Measurements from ENCODE around the gene ASAP3.

Gene ASAP3

DNA sequence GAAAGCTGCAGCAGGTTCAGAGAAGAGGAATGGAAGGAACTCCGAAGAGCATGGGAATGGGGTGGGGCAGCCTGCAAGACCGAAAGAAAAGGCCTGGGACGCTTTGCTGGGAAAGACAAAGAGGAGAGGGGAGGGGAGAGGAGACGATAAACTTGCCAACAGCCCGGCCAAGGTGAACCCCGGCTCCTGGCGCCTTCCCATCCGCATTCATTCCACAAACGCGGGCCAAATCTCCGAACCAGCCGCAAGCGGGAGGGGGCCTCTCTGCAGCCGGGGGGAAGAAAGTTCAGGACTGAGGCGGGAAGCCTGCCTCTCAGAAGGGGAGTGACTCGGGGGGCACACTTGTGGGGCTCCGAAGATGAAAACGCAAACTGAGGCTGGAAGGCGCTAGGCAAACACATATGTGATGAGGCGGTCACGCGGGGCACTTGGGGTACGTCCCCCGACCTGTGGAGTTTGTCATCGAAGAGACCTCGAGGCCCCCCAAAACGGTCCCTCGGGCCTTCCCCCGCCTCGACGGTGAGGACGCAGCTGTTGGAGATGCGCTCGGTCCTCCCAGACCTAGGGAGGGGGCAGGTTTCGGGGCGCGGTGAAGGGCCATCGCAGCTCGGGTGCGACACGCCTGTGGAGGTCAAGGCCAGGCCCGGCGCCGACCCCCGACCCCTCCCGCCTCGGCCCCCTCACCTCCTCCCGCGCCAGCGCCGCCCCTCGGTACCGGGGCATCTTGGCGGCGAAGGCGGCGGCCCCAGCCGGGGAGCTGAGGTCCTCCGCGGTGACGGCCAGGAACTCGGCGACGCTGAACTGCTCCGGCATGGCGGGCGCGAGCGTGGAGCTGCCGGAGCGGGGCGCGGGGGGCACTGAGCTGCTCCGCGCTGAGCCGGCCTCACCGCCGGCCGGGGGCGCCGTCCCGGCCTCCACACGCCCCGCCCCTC, at the start of gene ASAP3:
Gene ASAP3 (minus strand): TSS at position 859 of the 932 bp plus-strand sequence. CDS start 46 bp downstream, at position 813.
- DNase-seq (ENCODE audit: low read depth), result no peak

- no peak for DNase-seq (ENCODE audit: low read depth)
These were observed 49.5 kb upstream of the ASAP3 start for GRCh38 chr1:23533246-23534023.

- DNase-seq (ENCODE audit: low read depth), result no peak
These were observed 47.6 kb upstream of the ASAP3 start for GRCh38 chr1:23531562-23532094.

GRCh38 chr1:23530747-23531561, 47.0 kb upstream of the ASAP3 start, which contains the start of gene E2F2:
Gene E2F2, minus strand, starts transcription at chr1:23531233. Its CDS starts 440 bp downstream, at chr1:23530793.
- DNase-seq (ENCODE audit: low read depth), result peak; percentile 73

DNA sequence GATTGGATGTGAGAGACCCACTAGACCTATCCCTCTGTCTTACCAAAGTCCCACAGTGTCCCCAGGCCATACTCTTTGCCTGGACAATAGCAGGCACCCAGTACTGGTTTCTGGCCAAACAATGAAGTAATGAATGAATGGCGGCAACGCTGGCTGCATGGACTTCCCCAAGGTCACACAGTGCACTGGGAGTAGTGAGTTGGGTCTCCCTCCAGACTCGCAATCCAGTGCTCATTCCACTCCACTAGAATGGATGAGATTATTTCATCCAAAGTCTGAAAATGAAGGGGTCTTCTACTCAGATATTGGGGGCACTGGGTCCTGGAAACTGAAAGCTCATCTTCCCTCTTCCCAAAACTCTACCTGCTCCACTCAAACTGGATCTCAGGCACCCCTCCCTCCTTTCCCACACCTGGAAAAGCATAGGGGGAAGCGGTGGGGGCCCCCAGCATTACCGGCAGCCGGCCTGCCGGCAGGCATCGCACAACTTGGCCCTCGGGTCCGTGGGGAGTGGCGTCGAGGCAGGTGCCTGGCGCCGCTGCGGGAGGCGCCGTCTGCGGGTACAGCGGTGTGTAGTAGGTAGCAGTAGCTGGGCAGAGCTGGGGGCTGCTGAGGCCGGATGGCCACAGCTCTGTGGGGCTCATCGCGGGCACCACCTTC, 46.2 kb upstream of the ASAP3 start:
- DNase-seq (ENCODE audit: low read depth), result no peak

GRCh38 chr1:23529146-23530086, 45.4 kb upstream of the ASAP3 start:
- no peak for DNase-seq (ENCODE audit: low read depth)

- peak; percentile 63 for DNase-seq (ENCODE audit: low read depth)
These were observed 44.4 kb upstream of the ASAP3 start for GRCh38 chr1:23528250-23528978.

DNA sequence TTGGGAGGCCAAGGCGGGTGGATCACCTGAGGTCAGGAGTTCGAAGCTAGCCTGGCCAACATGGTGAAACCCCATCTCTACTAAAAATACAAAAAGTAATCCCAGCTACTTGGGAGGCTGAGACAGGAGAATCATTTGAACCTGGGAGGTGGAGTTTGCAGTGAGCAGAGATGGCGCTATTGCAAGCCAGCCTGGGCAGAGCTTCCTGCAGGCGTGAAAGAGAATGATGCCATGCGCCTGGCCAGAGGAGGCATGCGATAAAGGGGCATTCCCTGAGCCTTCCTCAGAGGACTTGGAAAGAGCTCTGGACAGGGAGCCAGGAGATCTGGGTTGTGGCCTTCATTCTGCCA, 43.9 kb upstream of the ASAP3 start:
- no peak for DNase-seq (ENCODE audit: low read depth)

- DNase-seq (ENCODE audit: low read depth), result no peak
These were observed 43.4 kb upstream of the ASAP3 start for GRCh38 chr1:23527366-23527765.

- no peak for DNase-seq (ENCODE audit: low read depth)
These were observed 42.5 kb upstream of the ASAP3 start for GRCh38 chr1:23526329-23527041.

DNA sequence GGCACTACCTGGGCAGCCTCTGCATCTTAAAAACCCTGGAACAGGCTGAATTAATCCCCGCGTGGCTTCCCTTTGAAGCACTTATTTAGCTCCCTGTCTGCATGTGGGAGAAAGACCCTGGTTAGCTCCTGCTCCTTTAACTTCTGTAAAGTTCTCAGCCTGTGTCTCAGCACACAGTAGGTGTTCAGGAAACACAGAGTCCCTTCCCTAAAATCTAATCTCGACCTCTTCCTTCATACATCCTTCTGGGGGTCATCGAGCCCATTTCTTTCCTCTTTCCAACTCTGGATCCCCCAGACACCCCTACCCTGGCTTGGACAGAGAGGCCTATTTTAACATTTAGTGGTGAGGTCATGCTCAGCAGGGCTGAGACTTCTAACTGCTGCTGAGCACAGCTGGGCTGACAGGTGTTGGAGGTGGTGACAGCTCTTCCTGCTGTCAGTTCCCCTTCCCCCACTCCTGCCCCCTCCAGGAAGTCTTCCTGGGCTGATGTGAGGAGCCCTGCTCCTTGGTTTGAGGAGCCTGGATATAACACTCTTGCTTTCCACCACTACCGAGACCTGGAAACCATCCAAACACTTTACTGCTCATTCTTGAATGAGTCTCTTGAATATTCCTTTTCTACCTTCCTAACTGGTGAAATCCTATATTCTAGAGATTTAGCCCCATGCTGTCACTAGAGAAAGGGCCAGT, 41.7 kb upstream of the ASAP3 start:
- no peak for DNase-seq (ENCODE audit: low read depth)

DNA sequence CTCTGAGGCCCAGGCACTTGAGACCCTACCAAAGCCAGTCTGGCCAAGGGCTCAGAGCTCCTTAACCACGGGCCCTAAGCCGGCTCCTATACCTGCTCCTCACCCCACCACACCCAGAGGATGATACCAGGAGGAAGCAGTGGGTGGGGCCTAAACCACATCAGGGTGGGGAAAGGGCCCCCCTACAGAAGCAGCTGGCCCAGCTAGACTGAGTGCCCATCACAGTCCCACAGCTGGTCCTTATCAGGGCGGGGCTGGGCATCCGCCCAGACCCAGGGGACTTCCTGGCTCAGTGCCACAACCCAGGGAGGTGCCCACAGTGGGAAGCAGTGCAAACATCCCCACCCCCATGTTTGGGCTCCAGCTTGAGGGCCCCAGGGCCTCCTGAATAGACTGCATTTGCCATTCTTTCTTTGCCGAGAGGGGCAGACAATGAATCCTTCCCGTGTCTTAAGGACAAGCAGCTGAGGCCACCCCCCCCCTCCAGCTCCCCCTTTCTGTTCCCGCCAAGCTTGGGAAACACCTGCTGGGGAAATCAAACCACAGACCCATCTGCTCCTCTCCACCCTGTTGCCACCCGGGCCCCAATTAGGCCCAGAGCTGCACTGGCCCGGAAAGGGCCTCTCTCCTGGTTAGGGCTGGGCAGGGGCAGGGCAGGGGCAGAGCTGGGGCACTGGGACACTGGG, 40.9 kb upstream of the ASAP3 start:
- DNase-seq (ENCODE audit: low read depth), result peak; percentile 29

DNA sequence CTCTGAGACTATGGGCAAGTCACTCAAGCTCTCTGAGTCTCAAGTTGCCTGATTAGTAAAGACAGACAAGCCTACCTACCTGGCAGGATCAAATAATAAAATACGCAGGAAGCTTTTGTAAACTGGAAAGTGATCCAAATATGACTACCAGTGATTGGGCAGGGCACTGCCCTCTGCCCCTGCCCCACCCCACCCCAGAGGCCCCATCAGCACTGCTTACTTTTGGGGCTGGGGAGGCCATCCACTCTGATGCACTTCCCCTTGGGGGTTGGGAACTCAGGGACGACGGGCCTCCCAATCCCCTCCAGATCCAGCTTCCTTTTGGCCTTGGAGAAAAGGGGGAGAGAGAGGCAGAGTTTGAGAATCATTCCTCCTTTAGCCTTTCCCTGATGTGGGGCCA, 40.2 kb upstream of the ASAP3 start:
- no peak for DNase-seq (ENCODE audit: low read depth)

- no peak for DNase-seq (ENCODE audit: low read depth)
These were observed 38.4 kb upstream of the ASAP3 start for GRCh38 chr1:23522244-23522982.

DNA sequence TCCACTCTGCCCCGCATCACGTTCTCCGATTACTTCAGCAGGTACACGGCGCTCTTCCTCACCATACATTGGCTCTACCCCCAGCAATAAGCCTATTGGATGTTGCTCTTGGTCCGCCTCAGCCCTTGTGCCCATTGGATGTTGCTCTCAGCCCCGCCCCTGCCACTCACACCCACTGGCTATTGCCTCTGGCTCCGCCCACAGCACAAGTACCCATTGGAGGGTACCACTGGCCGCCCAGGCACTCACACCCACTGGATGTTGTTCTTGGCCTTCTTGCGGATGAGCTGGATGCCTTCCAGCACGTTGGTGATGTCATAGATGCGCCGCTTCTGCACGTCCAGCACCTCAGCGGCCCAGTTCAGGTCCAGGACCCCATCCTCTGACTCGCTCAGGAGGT, 37.6 kb upstream of the ASAP3 start:
- DNase-seq (ENCODE audit: low read depth), result no peak

DNA sequence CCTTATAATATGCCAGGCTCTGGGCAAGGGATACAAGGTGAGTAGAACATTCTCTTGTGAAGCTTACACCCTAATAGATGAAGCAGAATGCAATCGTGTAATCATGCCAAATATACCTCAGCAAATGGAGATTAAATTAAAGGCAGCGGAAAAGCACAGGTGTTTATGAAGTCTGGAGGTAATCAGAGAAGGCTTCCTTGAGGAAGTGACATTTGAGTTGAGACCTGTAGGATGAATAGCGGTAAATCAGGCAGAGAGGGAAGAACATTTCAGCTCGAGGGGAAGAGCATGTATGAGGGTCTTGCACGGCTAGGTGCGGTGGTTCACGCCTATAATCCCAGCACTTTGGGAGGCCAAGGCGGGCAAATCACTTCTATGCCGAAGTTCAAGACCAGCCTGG, 33.6 kb upstream of the ASAP3 start:
- DNase-seq (ENCODE audit: low read depth), result no peak

DNA sequence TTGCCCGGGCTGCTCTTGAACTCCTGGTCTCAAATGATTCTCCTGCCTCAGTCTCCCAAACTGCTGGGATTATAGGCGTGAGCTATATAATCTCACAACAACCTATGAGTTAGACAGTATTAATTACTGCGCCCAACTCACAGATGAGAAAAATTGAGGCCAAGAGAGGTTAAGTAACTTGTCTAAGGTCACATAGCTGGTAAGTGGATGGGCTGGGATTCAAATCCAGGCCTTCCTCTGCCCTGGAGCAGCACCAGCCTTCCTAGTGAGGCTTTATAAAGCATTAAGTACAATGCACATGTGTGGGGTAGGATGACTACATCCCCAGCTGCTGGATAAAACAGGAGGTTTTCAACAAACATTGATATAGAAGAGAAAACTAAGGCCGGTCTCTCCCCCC, 31.9 kb upstream of the ASAP3 start:
- DNase-seq (ENCODE audit: low read depth), result no peak
